ENCODE results near the gene ACMSD. TPM values are rescaled to one million over a fixed set of nuclear protein-coding genes. Genes with fewer than 3 reads are reported as not detected.

Gene ACMSD
- total RNA-seq, 4 donors from 2014 or later = 0.29 TPM; not detected in 3

- ATAC-seq (no peak), DNase-seq (no peak)
- Histone ChIP-seq H3K27me3 (no peaks in the 10 kb centered on the region), H3K36me3 (no peaks in the 10 kb centered on the region), H3K4me1 (no peaks in the 10 kb centered on the region), H3K9me3 (no peaks in the 10 kb centered on the region), H3K4me3 (no peak overlapping the region), H3K27ac (no peak overlapping the region)
- intact Hi-C loops (cut with DNase I; ENCODE audit: low total_unique reads) = no loop called here
- TF ChIP-seq, protein P1, sequence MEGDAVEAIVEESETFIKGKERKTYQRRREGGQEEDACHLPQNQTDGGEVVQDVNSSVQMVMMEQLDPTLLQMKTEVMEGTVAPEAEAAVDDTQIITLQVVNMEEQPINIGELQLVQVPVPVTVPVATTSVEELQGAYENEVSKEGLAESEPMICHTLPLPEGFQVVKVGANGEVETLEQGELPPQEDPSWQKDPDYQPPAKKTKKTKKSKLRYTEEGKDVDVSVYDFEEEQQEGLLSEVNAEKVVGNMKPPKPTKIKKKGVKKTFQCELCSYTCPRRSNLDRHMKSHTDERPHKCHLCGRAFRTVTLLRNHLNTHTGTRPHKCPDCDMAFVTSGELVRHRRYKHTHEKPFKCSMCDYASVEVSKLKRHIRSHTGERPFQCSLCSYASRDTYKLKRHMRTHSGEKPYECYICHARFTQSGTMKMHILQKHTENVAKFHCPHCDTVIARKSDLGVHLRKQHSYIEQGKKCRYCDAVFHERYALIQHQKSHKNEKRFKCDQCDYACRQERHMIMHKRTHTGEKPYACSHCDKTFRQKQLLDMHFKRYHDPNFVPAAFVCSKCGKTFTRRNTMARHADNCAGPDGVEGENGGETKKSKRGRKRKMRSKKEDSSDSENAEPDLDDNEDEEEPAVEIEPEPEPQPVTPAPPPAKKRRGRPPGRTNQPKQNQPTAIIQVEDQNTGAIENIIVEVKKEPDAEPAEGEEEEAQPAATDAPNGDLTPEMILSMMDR (IDR thresholded peaks at IDR 0.05 in 4 of 5, conservative IDR thresholded peaks at IDR 0.05 in 1 of 5) = no peak
- no peak for TF ChIP-seq POLR2A (IDR thresholded peaks at IDR 0.05)
- in situ Hi-C loops (cut with MboI; ENCODE audit: low sequenced_read_pairs in 4 of 4) = no loop called here
These were observed 17.3 kb downstream of the ACMSD start for GRCh38 chr2:134855709-134856108.

DNA sequence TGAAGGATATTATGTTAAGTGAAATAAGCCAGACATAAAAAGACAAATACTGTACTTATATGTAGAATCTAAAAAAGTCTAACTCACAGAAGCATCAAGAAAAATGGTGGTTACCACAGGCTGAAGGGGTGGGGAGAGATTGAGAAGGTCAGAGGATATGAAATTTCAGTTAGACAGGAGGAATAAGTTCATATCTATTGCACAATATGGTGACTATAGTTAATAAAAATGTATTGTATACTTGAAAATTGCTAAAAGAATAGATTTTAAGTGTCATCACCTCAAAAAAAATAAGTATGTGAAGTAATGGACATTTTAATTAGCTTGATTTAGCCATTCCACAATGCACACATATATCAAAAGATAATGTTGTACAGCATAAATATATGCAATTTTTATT lies 19.8 kb downstream of the ACMSD start:
- intact Hi-C loops (cut with DNase I; ENCODE audit: low total_unique reads) (no loop called here), in situ Hi-C loops (cut with MboI; ENCODE audit: low sequenced_read_pairs in 4 of 4) (no loop called here)
- Histone ChIP-seq H3K27ac (no peak overlapping the region), H3K9me3 (no peaks in the 10 kb centered on the region), H3K36me3 (no peaks in the 10 kb centered on the region), H3K4me3 (no peak overlapping the region), H3K4me1 (no peaks in the 10 kb centered on the region), H3K27me3 (no peaks in the 10 kb centered on the region)
- TF ChIP-seq, protein P1 (IDR thresholded peaks at IDR 0.05 in 4 of 5, conservative IDR thresholded peaks at IDR 0.05 in 1 of 5) = no peak
- no peak for TF ChIP-seq POLR2A (IDR thresholded peaks at IDR 0.05)
- ATAC-seq (no peak), DNase-seq (no peak)

DNA sequence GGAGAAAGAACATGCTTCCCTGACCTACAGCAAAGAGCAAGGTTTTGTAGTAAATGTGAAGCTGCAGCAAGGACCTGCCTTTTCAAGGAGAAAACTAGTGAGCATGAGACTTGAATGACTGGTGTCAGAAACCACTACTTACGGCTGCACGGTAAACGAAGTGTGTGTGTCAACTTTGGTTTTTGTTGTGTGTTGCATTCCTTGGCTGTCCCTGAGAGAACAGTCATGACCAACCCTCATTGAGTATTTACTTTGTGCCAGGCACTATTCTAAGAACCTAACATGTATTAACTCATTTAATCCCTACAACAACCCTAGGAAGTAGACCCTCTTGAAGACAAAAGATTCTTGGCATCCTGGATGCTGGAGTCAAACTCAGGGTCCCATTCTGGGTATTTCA lies 22.8 kb downstream of the ACMSD start:
- in situ Hi-C loops (cut with MboI; ENCODE audit: low sequenced_read_pairs in 4 of 4) = no loop called here
- DNase-seq (no peak), ATAC-seq (no peak)
- no peaks in the 10 kb centered on the region for H3K9me3 ChIP-seq
- H3K27ac ChIP-seq = no peak overlapping the region
- H3K27me3 ChIP-seq = no peaks in the 10 kb centered on the region
- no peaks in the 10 kb centered on the region for H3K36me3 ChIP-seq
- intact Hi-C loops (cut with DNase I; ENCODE audit: low total_unique reads) = no loop called here
- TF ChIP-seq, protein P1 (IDR thresholded peaks at IDR 0.05 in 4 of 5, conservative IDR thresholded peaks at IDR 0.05 in 1 of 5) = no peak
- TF ChIP-seq POLR2A (IDR thresholded peaks at IDR 0.05) = no peak
- H3K4me3 ChIP-seq = no peak overlapping the region
- no peaks in the 10 kb centered on the region for H3K4me1 ChIP-seq

GRCh38 chr2:134862069-134862468 lies 23.7 kb downstream of the ACMSD start:
- Histone ChIP-seq H3K27me3 (no peaks in the 10 kb centered on the region), H3K4me1 (no peaks in the 10 kb centered on the region), H3K36me3 (no peaks in the 10 kb centered on the region), H3K4me3 (no peak overlapping the region), H3K9me3 (no peaks in the 10 kb centered on the region), H3K27ac (no peak overlapping the region)
- DNase-seq = no peak
- no peak for ATAC-seq
- in situ Hi-C loops (cut with MboI; ENCODE audit: low sequenced_read_pairs in 4 of 4) (no loop called here), intact Hi-C loops (cut with DNase I; ENCODE audit: low total_unique reads) (no loop called here)
- TF ChIP-seq POLR2A (IDR thresholded peaks at IDR 0.05) = no peak
- TF ChIP-seq, protein P1 (IDR thresholded peaks at IDR 0.05 in 4 of 5, conservative IDR thresholded peaks at IDR 0.05 in 1 of 5) = no peak

DNA sequence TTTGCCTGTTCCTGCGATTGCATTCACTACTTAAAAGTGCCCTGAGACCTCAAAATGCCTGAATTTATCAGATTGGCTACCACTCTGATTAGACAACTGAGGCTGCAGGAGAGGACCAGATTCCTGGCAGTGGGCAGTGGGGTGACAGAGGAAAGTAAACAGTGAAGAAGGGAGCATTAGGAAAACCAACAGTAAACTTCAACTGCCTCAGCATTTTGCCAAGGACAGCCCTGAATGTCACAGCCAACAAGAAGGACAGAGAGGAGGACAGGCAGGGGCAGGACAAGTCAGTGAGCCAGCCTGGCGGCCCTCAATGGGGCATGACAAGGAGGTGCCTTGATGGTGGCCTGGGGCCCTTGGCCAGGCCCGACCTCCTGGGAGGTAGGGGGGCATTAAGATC lies 24.3 kb downstream of the ACMSD start:
- no peak for TF ChIP-seq POLR2A (IDR thresholded peaks at IDR 0.05)
- TF ChIP-seq, protein P1 (IDR thresholded peaks at IDR 0.05 in 4 of 5, conservative IDR thresholded peaks at IDR 0.05 in 1 of 5) = no peak
- intact Hi-C loops (cut with DNase I; ENCODE audit: low total_unique reads) (no loop called here), in situ Hi-C loops (cut with MboI; ENCODE audit: low sequenced_read_pairs in 4 of 4) (no loop called here)
- no peak for DNase-seq
- Histone ChIP-seq H3K4me1 (no peaks in the 10 kb centered on the region), H3K4me3 (no peak overlapping the region), H3K27ac (no peak overlapping the region), H3K36me3 (no peaks in the 10 kb centered on the region), H3K27me3 (no peaks in the 10 kb centered on the region), H3K9me3 (no peaks in the 10 kb centered on the region)
- no peak for ATAC-seq

All from gastrocnemius medialis (tissue), 4 donors.